ENCODE data around the gene ZSWIM6. TPM values are rescaled to one million over a fixed set of nuclear protein-coding genes. Genes with fewer than 3 reads are reported as not detected.

The ZSWIM6 gene
- total RNA-seq, 4 donors from 2014 or later = 9.2 to 15.3 (median 11.9) TPM

DNA sequence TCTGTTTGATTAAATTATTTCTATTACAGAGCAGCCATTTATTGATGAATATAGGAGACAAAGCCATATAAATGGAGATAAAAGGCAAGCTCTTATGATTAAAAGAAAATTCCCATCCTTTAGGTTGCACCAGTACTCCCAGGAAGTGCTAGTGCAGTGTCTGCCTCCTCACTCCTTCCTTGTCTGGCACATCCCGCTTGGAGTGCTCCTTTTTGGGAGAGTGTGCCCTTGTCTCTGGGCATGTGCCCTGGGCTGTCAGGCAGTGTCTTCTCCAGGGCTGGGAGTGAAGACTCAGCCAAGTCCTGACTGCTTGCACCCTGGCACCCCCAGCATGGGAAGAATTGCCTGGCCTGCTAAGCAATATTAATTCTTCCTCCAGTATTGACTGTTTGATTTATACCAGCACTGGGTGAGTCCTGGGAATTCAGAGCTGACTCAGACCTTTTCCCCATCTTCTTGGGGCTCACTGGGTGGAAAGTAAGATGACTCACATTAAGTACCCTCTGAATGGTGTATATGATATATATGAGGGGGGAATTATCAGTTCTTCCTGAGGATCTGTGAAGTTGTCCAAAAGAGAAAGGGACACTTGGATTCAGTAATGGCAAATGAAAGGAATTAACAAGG lies 62.1 kb downstream of the ZSWIM6 start:
- TF ChIP-seq, protein P1, sequence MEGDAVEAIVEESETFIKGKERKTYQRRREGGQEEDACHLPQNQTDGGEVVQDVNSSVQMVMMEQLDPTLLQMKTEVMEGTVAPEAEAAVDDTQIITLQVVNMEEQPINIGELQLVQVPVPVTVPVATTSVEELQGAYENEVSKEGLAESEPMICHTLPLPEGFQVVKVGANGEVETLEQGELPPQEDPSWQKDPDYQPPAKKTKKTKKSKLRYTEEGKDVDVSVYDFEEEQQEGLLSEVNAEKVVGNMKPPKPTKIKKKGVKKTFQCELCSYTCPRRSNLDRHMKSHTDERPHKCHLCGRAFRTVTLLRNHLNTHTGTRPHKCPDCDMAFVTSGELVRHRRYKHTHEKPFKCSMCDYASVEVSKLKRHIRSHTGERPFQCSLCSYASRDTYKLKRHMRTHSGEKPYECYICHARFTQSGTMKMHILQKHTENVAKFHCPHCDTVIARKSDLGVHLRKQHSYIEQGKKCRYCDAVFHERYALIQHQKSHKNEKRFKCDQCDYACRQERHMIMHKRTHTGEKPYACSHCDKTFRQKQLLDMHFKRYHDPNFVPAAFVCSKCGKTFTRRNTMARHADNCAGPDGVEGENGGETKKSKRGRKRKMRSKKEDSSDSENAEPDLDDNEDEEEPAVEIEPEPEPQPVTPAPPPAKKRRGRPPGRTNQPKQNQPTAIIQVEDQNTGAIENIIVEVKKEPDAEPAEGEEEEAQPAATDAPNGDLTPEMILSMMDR (IDR thresholded peaks at IDR 0.05; ENCODE audit: low read depth) = no peak

DNA sequence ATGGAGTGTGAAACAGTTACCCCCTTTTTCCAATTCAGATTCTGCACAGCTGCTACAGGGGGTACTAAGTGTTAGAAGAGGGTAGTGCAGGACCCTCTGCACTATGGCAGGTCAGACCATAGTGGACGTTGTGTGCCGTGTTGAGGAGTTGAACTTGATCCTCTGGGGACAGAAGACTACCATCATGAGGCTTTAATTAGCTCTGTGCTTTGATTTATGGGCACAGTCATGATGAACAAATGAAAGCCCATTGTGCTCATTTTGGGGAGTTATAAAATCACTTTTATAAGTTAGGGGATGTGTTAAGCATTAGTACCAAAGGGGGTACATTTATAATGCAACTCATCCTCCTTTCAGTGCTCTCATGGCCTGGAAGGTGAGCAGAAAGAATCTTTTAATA lies 62.7 kb downstream of the ZSWIM6 start:
- TF ChIP-seq, protein P1 (IDR thresholded peaks at IDR 0.05; ENCODE audit: low read depth) = no peak

DNA sequence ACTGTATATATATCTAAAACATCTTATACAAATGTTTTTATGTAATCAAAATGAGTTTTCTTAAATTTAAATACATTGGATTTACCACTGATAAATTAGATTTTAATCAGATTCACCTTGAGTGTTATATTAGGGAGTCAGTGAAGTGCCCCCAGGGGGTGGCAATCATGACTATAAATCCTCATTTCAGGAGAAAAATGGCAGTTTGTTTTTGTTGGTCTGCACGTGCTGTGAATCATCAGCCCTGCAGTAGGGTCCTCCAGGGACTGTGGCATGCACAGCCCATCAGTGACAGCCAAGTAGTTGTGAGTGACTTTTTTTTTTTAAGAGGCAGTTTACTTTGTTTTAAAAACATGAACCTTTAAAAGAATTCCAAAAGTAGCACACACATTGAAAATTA lies 65.2 kb downstream of the ZSWIM6 start:
- TF ChIP-seq, protein P1 (IDR thresholded peaks at IDR 0.05; ENCODE audit: low read depth) = no peak

DNA sequence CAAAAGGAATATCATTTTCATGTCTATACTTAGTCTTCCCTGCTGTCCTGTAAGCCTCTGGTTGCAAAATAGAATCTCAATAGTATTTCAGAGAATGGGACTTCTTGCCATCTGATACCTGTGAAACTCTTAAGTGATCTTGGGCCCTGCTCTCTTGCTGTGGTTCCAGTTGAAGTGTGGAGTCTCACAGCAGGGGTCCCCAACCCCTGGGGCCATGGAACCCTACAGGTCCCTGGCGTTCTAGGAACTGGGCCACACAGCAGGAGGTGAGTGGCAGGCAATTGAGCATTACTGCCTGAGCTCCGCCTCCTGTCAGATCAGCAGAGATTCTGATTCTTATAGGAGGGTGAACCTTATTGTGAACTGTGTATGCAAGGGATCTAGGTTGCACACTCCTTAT lies 65.9 kb downstream of the ZSWIM6 start:
- TF ChIP-seq, protein P1 (IDR thresholded peaks at IDR 0.05; ENCODE audit: low read depth) = no peak

DNA sequence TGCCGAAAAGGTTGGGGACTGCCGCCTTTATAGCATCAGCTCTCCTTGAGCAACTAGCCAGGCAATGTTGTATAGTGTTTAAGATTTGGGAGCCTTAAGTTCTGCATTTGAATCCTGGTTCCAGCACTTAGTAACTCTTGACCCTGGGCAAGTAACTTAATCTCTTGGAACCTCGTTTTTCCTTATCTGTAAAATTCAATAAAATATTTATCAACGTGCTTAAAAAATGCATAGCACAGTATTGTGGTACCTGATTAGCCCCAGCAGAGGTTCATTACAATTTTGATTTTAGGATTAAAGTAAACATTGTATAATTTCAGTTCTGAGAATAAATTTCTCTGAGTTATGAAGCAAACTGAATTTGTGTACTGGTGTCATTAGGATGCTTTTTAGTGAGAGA lies 66.4 kb downstream of the ZSWIM6 start:
- TF ChIP-seq, protein P1 (IDR thresholded peaks at IDR 0.05; ENCODE audit: low read depth) = no peak

DNA sequence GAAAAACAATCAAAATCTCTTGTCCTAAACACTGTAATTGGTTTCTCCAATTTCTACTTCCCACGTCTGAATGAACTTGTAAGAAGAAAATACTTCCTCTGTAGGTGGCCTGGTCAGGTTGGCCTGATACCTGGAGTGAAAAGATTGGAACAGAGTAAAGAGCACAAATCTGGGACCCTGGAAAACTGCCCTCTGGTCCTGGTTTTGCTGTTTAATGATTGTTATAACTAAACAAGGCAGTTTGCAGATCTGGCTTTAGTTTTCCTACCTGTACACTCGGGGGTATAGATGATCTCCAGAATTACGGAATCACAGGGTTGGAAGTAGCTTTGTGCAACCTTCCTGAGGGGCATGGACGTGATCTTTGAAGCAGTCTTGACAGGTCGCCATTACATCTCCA lies 67.6 kb downstream of the ZSWIM6 start:
- TF ChIP-seq, protein P1 (IDR thresholded peaks at IDR 0.05; ENCODE audit: low read depth) = no peak

DNA sequence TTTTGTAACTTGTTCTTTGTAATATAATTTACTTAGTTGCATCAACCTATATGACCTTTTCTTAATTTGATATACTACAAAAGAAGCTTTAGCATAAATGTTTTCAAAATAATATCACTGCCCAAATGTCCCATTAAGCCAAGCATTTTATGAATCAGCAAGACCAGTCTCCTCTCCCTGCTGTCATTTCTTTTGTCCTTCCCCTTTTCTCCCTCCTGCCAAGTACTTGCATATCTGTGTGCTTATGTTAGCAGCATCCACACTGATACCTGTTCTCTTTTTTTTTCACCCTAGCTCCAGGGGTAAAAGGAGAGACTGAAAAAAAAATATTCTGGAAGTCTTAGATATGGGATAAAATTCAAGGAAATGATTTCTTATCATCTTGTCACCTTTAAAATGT lies 69.7 kb downstream of the ZSWIM6 start:
- TF ChIP-seq, protein P1 (IDR thresholded peaks at IDR 0.05; ENCODE audit: low read depth) = no peak
